GM20000 (cell line): Measurements from ENCODE around the gene ZNF284.

Experiments
- DNase-seq: peaks from one replicate; pipeline ENCODE4 v3.0.0; 2012; ENCODE audit warnings: low spot score
- CTCF ChIP-seq: IDR thresholded peaks from 2 replicates; pipeline ENCODE4 v1.5.1; 2012; ENCODE audit warnings: mild to moderate bottlenecking, control low read depth; ENCODE audit errors: extremely low read depth, missing control alignments

The ZNF284 gene

GRCh38 chr19:44072543-44073401 is 813 bp downstream of the ZNF284 start:
- peak; percentile 18 for DNase-seq
- no peak for TF ChIP-seq CTCF

- no peak for TF ChIP-seq CTCF
- DNase-seq, result no peak
Measured at GRCh38 chr19:44076325-44076724, 4.4 kb downstream of the ZNF284 start.

GRCh38 chr19:44092108-44092507 is 20.1 kb downstream of the ZNF284 start:
- no peak for TF ChIP-seq CTCF
- DNase-seq, result no peak

- no peak for TF ChIP-seq CTCF
- peak; percentile 82 for DNase-seq
Measured at GRCh38 chr19:44093931-44094765, 22.2 kb downstream of the ZNF284 start, which contains the start of gene ZNF224. ZNF224 (plus strand) TSS chr19:44094361; CDS start chr19:44097874, 3,513 bp downstream.

- no peak for DNase-seq
- no peak for TF ChIP-seq CTCF
Measured at GRCh38 chr19:44107751-44108150, 35.8 kb downstream of the ZNF284 start.

GRCh38 chr19:44109458-44109857 is 37.5 kb downstream of the ZNF284 start:
- TF ChIP-seq CTCF, result no peak
- no peak for DNase-seq
